HG03066 (cell line): ENCODE data around the gene SHISA5.

Source experiments
- ATAC-seq: cut with Tn5 transposase; IDR thresholded peaks from one replicate; pipeline ENCODE4 v1.9.1; 2021; ENCODE audit warnings: low read depth; ENCODE audit not compliant: unreplicated experiment

The SHISA5 gene

GRCh38 chr3:48419597-48419996 is 84.4 kb downstream of the SHISA5 start:
- no peak for ATAC-seq

DNA sequence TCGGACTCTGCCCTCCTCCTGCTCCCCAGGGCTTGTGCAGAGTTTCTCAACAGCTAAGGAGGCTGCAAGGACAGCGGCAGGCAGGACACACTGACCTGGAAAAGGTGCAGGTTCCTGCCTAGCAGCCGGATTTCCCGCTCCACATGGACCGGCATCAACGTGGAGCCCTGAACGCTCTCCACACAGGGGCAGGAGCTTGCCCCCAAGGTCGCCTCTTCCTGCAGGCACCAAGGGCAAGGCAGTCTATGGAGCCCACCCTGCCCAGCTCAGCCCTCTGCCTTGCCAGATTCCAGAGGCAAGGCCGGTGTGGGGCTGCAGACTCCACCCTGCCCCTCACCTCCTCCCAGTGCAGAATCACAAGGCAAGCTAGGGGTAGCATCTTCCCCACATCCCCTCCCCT is 84.8 kb downstream of the SHISA5 start:
- ATAC-seq = no peak

- no peak for ATAC-seq
Observed at GRCh38 chr3:48418651-48419050, 85.3 kb downstream of the SHISA5 start.

DNA sequence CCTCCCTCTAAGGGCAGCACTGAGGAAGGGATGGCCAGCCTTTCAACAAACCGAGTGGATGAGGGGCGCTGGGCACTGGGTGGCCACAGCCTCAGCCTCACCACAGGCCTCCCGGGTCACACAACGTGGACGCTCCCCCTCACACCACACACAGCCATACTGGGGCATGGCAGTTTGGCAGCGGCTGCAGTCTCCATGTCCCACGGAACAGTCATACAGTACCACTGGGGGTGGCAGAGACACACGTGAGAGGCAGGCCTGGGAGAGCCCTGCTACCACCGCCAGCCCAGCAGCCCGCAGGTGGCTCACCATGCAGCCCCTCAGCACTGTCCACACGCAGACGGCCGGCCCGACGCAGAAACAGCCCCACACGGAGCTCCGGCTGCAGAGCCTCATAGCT is 85.8 kb downstream of the SHISA5 start:
- no peak for ATAC-seq
